GM18873 (cell line): ENCODE measurements around the gene MPRIP.
"Not testable (repeated sequence)": the region's sequence is repeated elsewhere in the genome, so short reads cannot be mapped to it uniquely, and the experiment has no call there.

Source experiments
- ATAC-seq: cut with Tn5 transposase; IDR thresholded peaks from one replicate; pipeline ENCODE4 v1.9.1; 2021; ENCODE audit warnings: mild to moderate bottlenecking, moderate library complexity, moderate number of reproducible peaks; ENCODE audit not compliant: unreplicated experiment, low FRiP score

MPRIP gene

DNA sequence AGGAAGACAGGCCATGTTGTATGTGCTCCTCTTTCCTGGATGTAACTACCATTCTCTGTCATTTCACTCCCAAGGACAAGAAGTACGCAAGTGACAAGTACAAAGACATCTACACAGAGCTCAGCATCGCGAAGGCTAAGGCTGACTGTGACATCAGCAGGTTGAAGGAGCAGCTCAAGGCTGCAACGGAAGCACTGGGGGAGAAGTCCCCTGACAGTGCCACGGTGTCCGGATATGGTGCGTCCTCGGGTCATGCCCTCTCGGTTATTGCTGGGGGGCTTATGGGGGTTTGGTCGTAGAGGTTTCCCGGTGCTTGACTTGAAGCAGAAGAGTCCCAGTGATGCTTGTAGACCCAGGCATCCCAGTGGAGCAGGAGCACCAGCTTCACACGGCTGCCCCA, 134.9 kb downstream of the MPRIP start:
- no peak for ATAC-seq

DNA sequence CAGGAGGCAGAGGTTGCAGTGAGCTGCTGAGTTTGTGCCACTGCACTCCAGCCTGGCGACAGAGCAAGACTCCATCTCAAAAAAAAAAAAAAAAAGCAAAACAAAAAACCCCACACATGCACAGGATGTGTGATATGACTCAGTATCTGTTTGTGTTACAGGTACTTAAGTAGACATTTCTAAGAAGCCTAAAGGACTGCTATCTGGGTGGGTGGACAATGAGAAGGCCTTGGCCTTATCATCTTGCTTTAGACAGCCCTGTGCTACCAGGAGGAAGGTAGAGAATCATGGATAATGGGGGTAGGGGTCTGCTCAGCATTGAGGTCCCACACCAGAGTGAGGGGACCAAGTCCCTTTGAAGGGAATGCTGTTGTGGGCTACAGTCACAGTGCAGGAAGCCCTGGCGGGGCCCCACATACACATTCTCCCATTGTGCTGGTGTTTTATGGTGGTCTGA, 137.1 kb downstream of the MPRIP start:
- ATAC-seq: peak; percentile 58

DNA sequence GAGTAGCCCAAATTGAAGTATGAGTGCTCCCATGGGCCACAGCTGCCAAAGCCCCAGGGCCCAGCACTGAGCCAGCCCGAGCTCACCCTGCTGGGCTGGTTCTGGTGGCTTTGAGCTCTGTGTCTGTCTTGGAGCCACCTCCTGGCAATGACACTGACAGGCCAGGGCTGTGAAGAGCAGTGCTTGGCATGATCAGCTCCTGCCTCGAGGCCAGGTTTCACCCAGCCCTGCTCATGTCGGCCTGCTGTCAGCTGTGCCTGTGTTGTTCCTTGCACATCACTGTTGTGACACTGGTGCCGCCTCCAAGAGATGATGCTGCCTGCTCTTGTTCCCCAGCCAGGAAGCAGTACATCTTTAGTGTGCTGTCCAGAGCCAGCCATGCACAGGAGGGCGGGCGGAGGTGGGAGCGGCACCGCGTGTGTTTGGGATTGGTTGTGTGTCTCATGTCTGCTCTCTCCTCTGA, 137.9 kb downstream of the MPRIP start:
- ATAC-seq: no peak

DNA sequence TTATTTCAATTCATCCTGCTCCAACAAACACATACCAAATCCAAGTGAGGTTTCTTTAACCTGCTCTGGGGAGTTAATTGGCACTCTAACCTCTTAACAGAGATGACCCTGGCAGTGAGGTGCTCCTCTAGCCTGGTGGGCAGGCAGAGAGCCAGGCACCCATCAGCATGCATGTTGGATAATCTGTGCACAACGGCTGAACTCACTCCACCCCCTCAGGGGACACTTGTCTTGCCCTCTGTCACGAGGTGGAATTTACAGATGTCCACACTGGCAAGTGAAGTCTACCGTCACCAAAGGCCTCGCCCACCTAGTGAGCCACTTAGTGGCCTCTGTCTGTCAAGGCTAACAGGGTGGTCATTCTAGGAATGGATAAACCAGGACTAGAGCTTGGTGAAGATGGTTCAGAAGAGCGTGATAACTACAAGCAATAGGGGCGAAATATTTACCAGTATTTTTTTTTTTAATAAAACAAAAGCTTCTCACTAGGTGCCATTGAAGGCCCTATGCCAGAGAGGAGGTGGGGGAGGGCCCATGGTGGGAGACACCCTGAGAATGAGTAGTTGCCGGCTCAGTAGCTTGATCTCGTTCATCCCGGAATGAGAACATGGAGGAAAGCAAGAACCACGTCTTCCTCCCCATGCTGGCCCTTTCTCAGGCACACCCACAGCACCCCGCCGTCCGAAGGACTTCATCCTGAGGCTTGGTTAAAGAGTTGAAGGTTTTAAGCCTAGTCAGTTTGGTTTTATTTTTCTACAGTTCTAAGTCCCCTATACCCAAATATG, 138.7 kb downstream of the MPRIP start:
- ATAC-seq: no peak

DNA sequence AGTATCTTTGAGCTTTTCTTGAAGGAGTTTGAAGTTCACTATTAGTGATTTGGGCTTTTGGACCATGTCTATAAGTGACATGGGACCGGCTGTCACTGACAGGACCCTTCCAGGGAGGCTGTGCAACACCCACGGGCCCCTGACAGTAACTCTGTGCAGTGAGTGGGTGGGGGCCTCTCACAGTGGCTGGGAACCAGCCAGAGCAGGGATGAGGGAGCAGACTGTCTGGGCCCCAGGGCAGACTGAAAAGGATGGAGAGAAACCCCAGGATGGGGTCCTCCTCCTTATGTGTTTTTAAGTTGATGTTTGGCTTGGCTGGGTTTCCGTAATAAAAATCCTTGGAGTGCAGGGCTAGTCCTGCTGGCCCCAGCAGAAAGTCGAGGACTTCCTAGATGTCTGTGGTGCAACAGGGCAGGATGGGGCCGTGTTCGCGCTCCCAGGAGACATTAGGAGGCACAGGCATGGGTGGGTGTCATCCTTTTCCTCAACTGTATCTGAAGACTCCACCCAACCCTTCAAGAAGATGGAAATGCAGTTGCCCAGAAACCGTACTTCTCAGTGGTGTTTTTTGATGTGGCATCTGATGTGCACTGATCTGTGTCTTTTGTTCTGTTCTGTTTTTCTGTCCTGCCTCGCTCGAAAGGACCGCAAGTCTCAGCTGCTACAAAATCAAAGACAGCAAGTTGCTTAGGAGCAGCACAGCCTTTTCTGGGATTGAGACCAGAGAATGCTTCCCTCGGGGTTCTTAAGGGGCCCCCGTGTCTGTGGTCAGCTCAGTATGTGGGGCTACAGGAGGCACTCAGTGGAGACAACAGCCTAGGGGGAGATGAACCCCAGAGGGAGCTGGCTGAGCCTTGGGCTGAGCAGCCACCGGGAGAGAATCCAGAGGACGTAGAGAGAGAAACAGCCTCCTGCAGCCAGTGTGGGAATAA, 139.7 kb downstream of the MPRIP start:
- ATAC-seq: no peak

DNA sequence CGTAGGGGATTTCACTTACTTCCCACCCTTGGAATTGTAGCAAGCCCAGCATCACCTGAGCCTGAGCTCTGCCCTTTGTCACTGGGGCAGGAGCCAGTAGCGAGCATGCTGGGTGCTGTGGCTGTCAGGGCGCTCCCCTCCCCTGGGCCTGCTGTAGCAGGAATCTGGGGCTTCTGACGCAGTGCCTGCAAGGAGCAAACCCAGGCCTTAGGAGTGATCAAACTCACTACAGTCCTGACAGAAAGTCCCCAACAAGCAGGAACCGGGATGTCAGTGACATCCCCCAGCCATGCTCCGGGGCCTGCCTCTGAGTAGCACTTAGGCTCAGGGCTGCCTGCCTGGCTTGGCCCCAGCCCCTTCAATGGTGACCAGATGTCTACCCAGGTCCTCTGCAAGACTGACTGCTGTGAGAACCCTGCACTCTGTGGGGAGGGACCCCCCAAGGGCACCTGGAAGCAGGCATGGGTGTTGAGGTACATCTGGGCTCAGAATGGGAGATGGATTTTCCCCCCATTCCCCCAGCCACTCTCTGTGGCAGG, 140.4 kb downstream of the MPRIP start:
- no peak for ATAC-seq

DNA sequence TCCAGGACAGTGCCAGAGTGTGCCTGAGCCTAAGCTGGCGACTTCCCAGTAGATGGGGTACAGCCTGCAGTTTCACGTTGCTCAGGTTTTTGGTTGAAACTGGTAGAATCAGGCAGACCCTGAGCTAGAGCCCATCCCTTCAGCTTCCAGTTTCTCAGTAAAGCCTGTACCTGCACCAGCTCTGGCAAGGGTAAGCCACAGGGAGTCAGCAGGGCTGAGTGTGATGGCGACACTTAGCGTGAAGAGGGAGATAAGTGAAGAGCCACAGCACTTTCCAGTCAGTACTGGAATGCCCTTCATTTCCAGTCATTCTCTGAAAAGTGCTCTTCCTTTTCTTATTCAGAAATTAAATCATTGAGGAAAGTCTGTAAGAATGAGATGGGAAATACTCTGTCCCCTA, 141.5 kb downstream of the MPRIP start:
- ATAC-seq: no peak

DNA sequence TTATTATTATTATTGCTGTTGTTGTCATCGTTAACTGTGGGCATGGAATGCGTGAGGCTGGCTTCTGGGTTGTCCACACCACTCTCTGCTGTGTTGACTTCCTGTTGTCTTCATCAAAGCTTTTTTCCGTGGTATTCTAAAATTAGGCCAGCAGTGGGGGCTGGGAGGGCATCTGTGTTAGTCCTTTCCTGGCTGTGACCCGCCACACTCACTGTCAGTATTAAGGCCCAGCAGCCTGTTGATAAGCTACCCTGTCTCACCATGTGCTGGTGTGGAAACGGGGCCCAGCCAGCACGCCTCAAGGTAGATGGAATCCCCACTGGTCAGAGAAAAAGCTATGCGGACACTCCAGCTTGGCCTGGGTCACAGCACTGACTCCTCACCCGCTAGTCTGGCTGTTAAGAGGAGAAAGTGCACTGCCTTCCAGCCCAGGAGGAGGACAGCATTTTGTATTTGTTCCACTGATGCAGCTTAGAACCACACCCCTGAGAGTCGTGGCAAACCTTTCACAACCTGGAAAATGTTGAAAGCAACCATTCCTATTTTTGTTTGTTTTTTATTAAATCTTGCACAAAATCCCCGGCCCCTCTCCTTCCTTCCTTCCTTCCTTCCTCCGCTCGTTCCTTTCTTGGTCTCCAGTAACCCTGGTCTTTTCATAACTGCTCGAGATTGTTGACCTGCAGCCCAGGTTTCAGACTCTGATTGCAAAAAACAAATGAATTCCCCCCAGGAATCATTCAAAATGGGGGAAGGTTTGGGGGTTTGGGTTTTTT, 142.9 kb downstream of the MPRIP start:
- not testable (repeated sequence) for ATAC-seq

DNA sequence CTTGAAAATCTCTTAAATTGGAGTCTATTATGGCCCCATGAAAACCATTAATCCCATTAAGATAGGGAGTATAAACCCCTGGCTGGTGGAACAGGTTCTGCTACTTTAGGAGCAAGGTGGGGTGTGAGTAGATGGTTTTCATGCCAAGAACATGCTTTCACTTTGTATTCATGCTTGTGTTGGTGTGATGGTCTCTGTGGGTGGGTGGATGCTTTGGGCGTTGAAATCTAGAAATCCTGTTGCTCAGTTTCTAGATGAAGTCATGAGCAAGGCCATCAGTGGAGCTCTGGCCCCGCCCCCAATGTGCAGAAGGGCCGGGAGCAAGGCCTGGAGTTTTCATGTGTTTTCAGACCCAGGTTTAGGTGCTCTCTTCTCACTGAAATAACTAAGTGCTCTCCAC, 143.8 kb downstream of the MPRIP start:
- no peak for ATAC-seq

DNA sequence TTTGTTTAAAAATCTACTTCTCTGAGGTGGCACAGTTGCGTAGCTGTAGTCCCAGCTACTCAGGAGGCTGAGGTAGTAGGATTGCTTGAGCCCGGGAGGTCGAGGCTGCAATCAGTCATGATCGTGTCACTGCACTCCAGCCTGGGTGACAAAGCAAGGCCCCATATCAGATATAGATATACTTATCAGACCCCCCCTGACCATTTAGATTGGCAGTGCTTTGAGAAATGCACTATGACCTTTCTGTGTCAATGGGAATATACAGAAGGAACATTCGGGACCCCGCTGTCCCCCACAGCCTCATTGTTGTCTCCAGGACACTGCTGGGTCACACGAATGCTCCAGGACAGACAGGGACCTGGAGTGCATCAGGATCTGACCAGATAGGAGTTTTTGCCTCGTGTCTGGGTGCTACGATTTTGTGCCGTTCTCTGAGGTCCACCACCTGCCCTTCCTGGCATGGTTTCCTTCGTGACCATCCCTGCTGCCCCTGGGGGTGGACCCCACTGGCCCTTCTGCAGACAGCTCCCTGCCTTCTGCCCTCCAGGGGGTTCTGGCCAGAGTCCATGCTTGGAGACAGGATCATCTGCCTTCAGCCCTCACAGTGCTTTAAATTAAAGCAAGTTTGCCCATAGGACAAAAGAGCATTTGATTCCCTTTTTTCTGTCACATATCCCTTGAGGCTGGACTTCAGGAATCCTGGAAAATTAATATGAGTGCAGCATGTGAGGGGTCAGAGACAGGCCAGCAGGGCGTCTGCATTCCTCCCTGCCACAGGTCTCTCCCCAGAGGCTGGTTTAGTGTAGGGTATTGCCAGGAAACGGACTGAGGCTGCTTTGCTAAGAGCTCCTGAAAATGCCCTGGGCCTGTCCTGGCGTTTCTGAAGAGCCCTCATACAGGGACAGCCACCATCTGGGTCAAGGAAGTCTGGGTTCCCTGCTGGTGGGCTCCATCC, 144.6 kb downstream of the MPRIP start:
- ATAC-seq: no peak

DNA sequence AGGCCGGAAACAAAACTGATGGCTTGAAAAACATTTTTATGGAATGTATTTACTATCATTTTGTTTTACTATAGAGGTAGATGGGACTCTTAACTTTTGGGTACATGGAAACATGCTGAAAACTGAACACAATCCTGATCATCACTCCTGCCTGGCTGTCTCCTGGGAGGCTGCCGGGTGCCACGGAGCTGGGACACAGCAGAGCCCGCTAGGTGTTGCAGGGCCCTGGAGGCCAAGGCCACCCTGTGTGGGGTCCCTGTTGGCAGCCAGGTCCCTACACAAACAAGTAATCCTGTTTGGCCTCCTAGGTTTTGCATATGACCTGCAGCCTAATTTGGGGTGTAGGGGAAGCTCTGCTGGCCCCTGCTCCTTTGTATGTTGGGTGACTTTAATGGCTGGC, 146.3 kb downstream of the MPRIP start:
- ATAC-seq: no peak

DNA sequence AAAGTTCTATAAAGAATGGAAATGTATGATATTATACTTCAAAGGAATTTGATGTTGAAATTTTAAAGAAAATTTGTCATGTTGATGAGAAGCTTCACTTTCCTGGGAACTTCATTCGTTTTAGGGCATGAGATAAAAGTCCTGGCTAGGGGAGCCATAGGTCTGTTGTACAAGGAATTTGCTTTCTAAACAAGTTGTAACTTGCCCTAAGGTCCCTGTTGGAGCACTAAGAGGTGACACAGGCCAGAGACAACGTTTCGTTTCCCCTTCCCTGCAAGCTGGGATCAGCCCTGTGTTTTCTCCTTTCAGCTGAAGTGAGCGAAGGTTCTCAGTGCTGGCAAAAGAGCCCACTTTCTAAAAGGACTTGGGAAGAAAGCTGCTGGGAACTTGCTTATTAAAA, 147.3 kb downstream of the MPRIP start:
- ATAC-seq: no peak

DNA sequence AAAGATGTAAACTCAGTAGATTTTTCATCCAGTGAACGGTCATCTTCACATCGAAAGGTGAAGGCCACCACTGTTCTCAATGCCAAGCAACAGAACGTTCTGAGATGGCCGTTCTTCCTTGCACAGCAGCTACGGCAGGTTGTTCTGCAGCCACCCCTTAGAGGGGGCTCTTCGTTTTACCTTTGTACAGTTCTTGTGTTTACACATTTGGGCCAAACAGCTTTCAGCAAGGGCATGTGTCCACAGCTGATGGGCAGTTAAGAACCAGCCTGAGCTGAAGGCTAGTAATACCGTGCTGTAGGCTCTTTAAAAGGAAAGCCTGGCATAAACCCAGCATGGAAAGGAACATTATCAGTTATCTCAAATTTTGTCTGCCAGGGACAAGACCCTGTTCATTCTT, 147.9 kb downstream of the MPRIP start:
- no peak for ATAC-seq

DNA sequence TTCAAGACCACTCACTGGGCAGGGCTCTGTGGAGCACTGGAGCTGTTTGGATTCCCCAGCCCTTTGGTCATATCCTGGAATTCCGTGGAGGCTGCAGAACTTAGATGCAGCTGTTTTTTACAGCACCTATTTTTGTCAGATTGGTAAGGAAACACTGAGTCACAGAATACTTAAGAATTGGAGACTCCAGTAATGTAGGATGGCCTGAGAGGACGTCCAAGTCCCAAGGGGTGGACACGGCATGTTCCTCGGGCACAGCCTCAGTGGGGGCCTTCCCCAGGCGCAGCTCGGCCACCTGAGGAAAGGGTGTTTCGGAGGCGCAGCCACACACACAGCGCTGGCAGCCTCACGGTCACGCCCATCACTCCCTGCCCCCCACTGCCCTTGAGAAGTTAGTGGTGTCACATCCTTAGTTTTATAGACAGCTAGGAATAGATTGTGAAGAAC, 149.1 kb downstream of the MPRIP start:
- ATAC-seq: no peak

DNA sequence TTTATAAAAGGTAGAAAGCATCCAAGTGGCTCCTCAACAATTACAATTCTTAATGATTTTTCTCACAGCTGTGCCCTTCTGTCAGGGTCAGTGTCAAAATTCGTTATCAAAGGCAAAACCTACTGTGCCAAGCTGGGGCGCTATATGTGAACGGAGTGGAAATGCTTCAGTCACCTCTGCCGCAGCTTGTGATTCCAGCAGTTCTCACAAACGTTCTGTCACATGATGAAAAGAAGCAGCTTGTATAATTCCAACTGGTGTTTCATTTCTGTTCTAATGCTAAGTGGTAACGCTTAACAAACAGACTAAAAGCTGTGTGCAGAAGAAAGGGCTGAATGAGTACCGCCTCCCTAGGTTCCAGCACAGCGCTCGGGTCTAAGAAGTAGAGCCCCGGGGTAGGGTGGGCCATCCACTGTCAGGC, 149.7 kb downstream of the MPRIP start:
- no peak for ATAC-seq

DNA sequence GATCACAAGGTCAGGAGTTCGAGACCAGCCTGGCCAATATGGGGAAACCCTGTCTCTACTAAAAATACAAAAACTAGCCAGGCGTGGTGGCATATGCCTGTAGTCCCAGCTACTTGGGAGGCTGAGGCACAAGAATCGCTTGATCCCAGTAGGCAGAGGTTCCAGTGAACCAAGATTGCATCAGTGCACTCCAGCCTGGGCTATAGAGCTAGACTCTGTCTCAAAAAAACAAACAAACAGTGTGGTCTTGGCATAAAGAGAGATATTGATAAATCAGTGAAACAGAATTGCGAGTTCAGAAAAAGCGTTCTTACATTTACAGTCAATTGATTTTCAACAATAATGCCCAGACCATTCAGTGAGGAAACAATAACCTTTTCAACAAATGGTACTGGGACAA, 153.2 kb downstream of the MPRIP start:
- not testable (repeated sequence) for ATAC-seq

DNA sequence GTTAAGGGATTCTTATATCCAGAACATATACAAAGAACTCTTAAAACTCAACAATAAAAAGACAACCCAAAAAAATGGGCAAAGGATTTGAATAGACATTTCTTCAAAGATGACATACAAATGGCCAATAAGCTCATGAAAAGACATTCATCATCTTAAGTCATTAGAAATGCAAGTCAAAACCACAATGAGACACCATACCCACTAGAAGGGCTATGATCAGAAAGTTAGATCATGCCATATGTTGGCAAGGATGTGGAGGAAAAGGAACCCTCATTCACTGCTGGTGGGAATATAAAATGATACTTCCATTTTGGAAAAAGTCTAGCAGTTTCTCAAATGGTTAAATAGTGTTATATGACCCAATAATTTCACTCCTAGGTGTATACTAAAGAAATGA, 154.5 kb downstream of the MPRIP start:
- ATAC-seq: no peak

DNA sequence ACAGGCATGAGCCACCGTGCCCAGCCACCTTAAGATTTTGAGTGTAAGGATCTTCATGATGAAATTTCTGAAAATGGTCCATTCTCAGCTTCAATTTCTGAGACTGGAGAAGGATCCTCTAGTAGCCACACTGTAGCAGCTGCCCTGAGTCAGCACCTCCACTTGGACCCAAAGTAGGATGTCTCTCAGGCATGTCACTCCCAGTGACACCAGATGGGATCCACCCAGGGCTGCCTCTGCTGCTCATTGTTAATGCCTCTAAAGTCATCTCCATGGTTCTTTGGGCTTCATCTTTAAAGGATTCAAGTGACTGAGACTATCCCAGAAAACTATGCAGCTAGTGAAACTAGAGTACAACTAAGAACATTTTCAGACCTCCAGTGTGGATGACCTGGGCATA, 156.0 kb downstream of the MPRIP start:
- ATAC-seq: no peak

DNA sequence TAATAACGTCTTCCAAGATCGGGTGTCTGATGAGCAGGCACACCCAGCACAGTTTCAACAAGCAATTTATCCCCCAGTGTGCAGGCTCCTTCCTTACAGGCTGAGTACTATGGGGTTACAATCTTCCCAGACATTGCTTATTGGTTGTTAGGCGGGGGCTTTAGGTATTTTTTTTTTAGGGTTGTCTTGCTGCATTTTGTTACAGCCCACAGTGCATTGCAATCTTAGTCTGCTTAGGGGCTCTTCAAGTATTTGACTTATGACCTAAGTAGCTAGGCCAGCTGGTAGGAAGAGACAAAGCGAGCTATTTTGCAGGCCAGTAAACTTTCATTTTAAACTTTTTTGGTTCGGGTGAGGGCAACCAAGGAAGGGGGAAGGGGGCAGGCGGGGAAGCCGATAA, 158.1 kb downstream of the MPRIP start:
- ATAC-seq: no peak
